ENCODE measurements around the gene DEUP1. TPM values are rescaled to one million over a fixed set of nuclear protein-coding genes. Genes with fewer than 3 reads are reported as not detected.
"Not testable (repeated sequence)": the region's sequence is repeated elsewhere in the genome, so short reads cannot be mapped to it uniquely, and the experiment has no call there.

Gene DEUP1
- total RNA-seq, 1 donor from 2014 or later = not detected

- DNase-seq (ENCODE audit: extremely low spot score, unreplicated experiment) = no peak
- no peaks in the 10 kb centered on the region for H3K36me3 Mint-ChIP-seq (ENCODE audit: unreplicated experiment)
- H3K27me3 Mint-ChIP-seq (ENCODE audit: unreplicated experiment) = peaks cover 25% of the 10 kb centered on the region
- H3K9me3 Mint-ChIP-seq (ENCODE audit: unreplicated experiment) = peaks cover 24% of the 10 kb centered on the region
- H3K4me3 Mint-ChIP-seq (ENCODE audit: unreplicated experiment) = no peak overlapping the region
- H3K4me1 Mint-ChIP-seq (ENCODE audit: unreplicated experiment) = no peaks in the 10 kb centered on the region
- no peak for TF ChIP-seq CTCF (IDR thresholded peaks at IDR 0.05)
- H3K27ac Mint-ChIP-seq (ENCODE audit: unreplicated experiment) = no peak overlapping the region
These were observed 114.1 kb downstream of the DEUP1 start for GRCh38 chr11:93444617-93445073.

- Mint-ChIP-seq H3K27ac (ENCODE audit: unreplicated experiment) (no peak overlapping the region), H3K36me3 (ENCODE audit: unreplicated experiment) (no peaks in the 10 kb centered on the region), H3K27me3 (ENCODE audit: unreplicated experiment) (peaks cover 49% of the 10 kb centered on the region), H3K4me3 (ENCODE audit: unreplicated experiment) (no peak overlapping the region), H3K9me3 (ENCODE audit: unreplicated experiment) (peaks cover 6% of the 10 kb centered on the region), H3K4me1 (ENCODE audit: unreplicated experiment) (no peaks in the 10 kb centered on the region)
- DNase-seq (ENCODE audit: extremely low spot score, unreplicated experiment) = no peak
- no peak for TF ChIP-seq CTCF (IDR thresholded peaks at IDR 0.05)
These were observed 127.7 kb downstream of the DEUP1 start for GRCh38 chr11:93458286-93458685.

GRCh38 chr11:93463666-93464065 lies 133.1 kb downstream of the DEUP1 start:
- not testable (repeated sequence) for H3K36me3 Mint-ChIP-seq (ENCODE audit: unreplicated experiment); H3K4me1 Mint-ChIP-seq (ENCODE audit: unreplicated experiment); DNase-seq (ENCODE audit: extremely low spot score, unreplicated experiment); H3K9me3 Mint-ChIP-seq (ENCODE audit: unreplicated experiment); H3K4me3 Mint-ChIP-seq (ENCODE audit: unreplicated experiment); H3K27ac Mint-ChIP-seq (ENCODE audit: unreplicated experiment)
- H3K27me3 Mint-ChIP-seq (ENCODE audit: unreplicated experiment) = peaks cover 41% of the 10 kb centered on the region

GRCh38 chr11:93464927-93465540 lies 134.5 kb downstream of the DEUP1 start:
- no peak for TF ChIP-seq CTCF (IDR thresholded peaks at IDR 0.05)
- peaks cover 6% of the 10 kb centered on the region for H3K4me1 Mint-ChIP-seq (ENCODE audit: unreplicated experiment)
- no peak overlapping the region for H3K27ac Mint-ChIP-seq (ENCODE audit: unreplicated experiment)
- no peaks in the 10 kb centered on the region for H3K36me3 Mint-ChIP-seq (ENCODE audit: unreplicated experiment)
- H3K27me3 Mint-ChIP-seq (ENCODE audit: unreplicated experiment) = peaks cover 33% of the 10 kb centered on the region
- no peak for DNase-seq (ENCODE audit: extremely low spot score, unreplicated experiment)
- H3K4me3 Mint-ChIP-seq (ENCODE audit: unreplicated experiment) = no peak overlapping the region
- H3K9me3 Mint-ChIP-seq (ENCODE audit: unreplicated experiment) = peaks cover 6% of the 10 kb centered on the region

GRCh38 chr11:93467054-93467453 lies 136.5 kb downstream of the DEUP1 start:
- TF ChIP-seq CTCF (IDR thresholded peaks at IDR 0.05) = no peak
- Mint-ChIP-seq H3K9me3 (ENCODE audit: unreplicated experiment) (peaks cover 5% of the 10 kb centered on the region), H3K4me3 (ENCODE audit: unreplicated experiment) (no peak overlapping the region), H3K4me1 (ENCODE audit: unreplicated experiment) (peaks cover 6% of the 10 kb centered on the region), H3K36me3 (ENCODE audit: unreplicated experiment) (peaks cover 3% of the 10 kb centered on the region), H3K27me3 (ENCODE audit: unreplicated experiment) (peaks cover 14% of the 10 kb centered on the region), H3K27ac (ENCODE audit: unreplicated experiment) (no peak overlapping the region)
- no peak for DNase-seq (ENCODE audit: extremely low spot score, unreplicated experiment)
